H9 (cell line): ENCODE results near the gene PARD3. TPM values are rescaled to one million over a fixed set of nuclear protein-coding genes. Genes with fewer than 3 reads are reported as not detected.
A peak's percentile ranks its signal among the peaks of the same experiment; 100 is the strongest.
"Not testable (repeated sequence)": the region's sequence is repeated elsewhere in the genome, so short reads cannot be mapped to it uniquely, and the experiment has no call there.

Experiments used
- DNase-seq: peaks from one replicate; pipeline ENCODE4 v3.0.0-alpha.2; 2017
- H2AFZ ChIP-seq: one replicate; pipeline ENCODE4 v1.6.1; 2013; ENCODE audit warnings: mild to moderate bottlenecking, low read length, control low read depth, moderate library complexity
- H2AK5ac ChIP-seq: 2 replicates; pipeline ENCODE4 v1.6.1; 2013; ENCODE audit warnings: low read length, control low read depth, mixed read lengths; ENCODE audit not compliant: insufficient read length
- H2BK120ac ChIP-seq: one replicate; pipeline ENCODE4 v1.6.1; 2013; ENCODE audit warnings: low read depth, mild to moderate bottlenecking, low read length, control low read depth, inconsistent platforms; ENCODE audit not compliant: poor library complexity, severe bottlenecking
- H2BK12ac ChIP-seq: 2 replicates; pipeline ENCODE4 v1.6.1; 2013; ENCODE audit warnings: low read length, control low read depth, mixed read lengths, low read depth; ENCODE audit not compliant: insufficient read length
- H2BK15ac ChIP-seq: 2 replicates; pipeline ENCODE4 v1.6.1; 2013; ENCODE audit warnings: low read depth, low read length, control low read depth
- H2BK20ac ChIP-seq: one replicate; pipeline ENCODE4 v1.6.1; 2013; ENCODE audit warnings: low read depth, mild to moderate bottlenecking, low read length, control low read depth, inconsistent platforms; ENCODE audit not compliant: poor library complexity, severe bottlenecking
- H2BK5ac ChIP-seq: 2 replicates; pipeline ENCODE4 v1.6.1; 2013; ENCODE audit warnings: low read length, control low read depth, mixed read lengths; ENCODE audit not compliant: insufficient read length
- H3K14ac ChIP-seq: 2 replicates; pipeline ENCODE4 v1.6.1; 2013; ENCODE audit warnings: low read length, control low read depth; ENCODE audit not compliant: insufficient read depth
- H3K18ac ChIP-seq: 2 replicates; pipeline ENCODE4 v1.6.1; 2013; ENCODE audit warnings: low read depth, mild to moderate bottlenecking, mixed read lengths, low read length, control low read depth; ENCODE audit not compliant: insufficient read length
- H3K23ac ChIP-seq: 2 replicates; pipeline ENCODE4 v1.6.1; 2013; ENCODE audit warnings: low read length, control low read depth, mixed read lengths, low read depth; ENCODE audit not compliant: insufficient read length
- H3K23me2 ChIP-seq: 2 replicates; pipeline ENCODE4 v1.6.1; 2013; ENCODE audit warnings: low read depth, mild to moderate bottlenecking, mixed read lengths, low read length, control low read depth; ENCODE audit not compliant: insufficient read length, poor library complexity, severe bottlenecking
- H3K27ac ChIP-seq: 2 replicates; pipeline ENCODE4 v1.5.1; 2013; ENCODE audit warnings: low read length, control low read depth, mixed read lengths, low read depth; ENCODE audit not compliant: insufficient read length
- H3K27me3 ChIP-seq: 2 replicates; pipeline ENCODE4 v1.6.1; 2013; ENCODE audit warnings: low read length, control low read depth, inconsistent platforms; ENCODE audit not compliant: insufficient read depth
- H3K4ac ChIP-seq: 2 replicates; pipeline ENCODE4 v1.6.1; 2013; ENCODE audit warnings: low read depth, mild to moderate bottlenecking, control low read depth, inconsistent platforms, low read length, moderate library complexity
- H3K4me1 ChIP-seq: 2 replicates; pipeline ENCODE4 v1.6.1; 2013; ENCODE audit warnings: low read length, control low read depth, inconsistent platforms; ENCODE audit not compliant: insufficient read depth
- H3K4me2 ChIP-seq: 2 replicates; pipeline ENCODE4 v1.6.1; 2013; ENCODE audit warnings: low read length, control low read depth, mixed read lengths; ENCODE audit not compliant: insufficient read length, insufficient read depth
- H3K56ac ChIP-seq: 2 replicates; pipeline ENCODE4 v1.6.1; 2013; ENCODE audit warnings: low read depth, mild to moderate bottlenecking, mixed read lengths, low read length, control low read depth; ENCODE audit not compliant: insufficient read length
- H3K79me1 ChIP-seq: 2 replicates; pipeline ENCODE4 v1.6.1; 2013; ENCODE audit warnings: low read depth, mild to moderate bottlenecking, moderate library complexity, low read length, control low read depth, inconsistent platforms; ENCODE audit not compliant: insufficient read depth, poor library complexity, severe bottlenecking
- H3K79me2 ChIP-seq: 2 replicates; pipeline ENCODE4 v1.6.1; 2013; ENCODE audit warnings: low read length, control low read depth, inconsistent platforms; ENCODE audit not compliant: insufficient read depth
- H3K9ac ChIP-seq: 2 replicates; pipeline ENCODE4 v1.6.1; 2013; ENCODE audit warnings: low read length, control low read depth, mixed read lengths; ENCODE audit not compliant: insufficient read length; ENCODE audit errors: extremely low read depth
- H3K9me3 ChIP-seq: one replicate; pipeline ENCODE4 v1.6.1; 2013; ENCODE audit warnings: low read depth, low read length, inconsistent platforms; ENCODE audit not compliant: control insufficient read depth
- H3T11ph ChIP-seq: one replicate; pipeline ENCODE4 v1.6.1; 2013; ENCODE audit warnings: mild to moderate bottlenecking, low read length, control low read depth, inconsistent platforms
- H4K20me1 ChIP-seq: one replicate; pipeline ENCODE4 v1.6.1; 2013; ENCODE audit not compliant: control insufficient read depth, insufficient read length, insufficient read depth
- H4K5ac ChIP-seq: 2 replicates; pipeline ENCODE4 v1.6.1; 2013; ENCODE audit warnings: low read depth, mild to moderate bottlenecking, mixed read lengths, low read length, control low read depth; ENCODE audit not compliant: insufficient read length
- H4K8ac ChIP-seq: replicated peaks from 2 replicates; pipeline ENCODE4 v1.6.1; 2013; ENCODE audit warnings: low read length, control low read depth, mixed read lengths, low read depth; ENCODE audit not compliant: insufficient read length
- H4K91ac ChIP-seq: 2 replicates; pipeline ENCODE4 v1.6.1; 2013; ENCODE audit warnings: low read depth, mild to moderate bottlenecking, moderate library complexity, mixed read lengths, low read length, control low read depth; ENCODE audit not compliant: insufficient read length
- H3K27ac Mint-ChIP-seq, 3 experiments: 2 replicates in 2 of 3; 3 replicates in 1 of 3; pipeline ENCODE4 v1.8.0; 2020 to 2021; ENCODE audit warnings: mixed read lengths in 3 of 3, mild to moderate bottlenecking in 1 of 3, moderate library complexity in 1 of 3
- H3K27me3 Mint-ChIP-seq: 2 replicates; pipeline ENCODE4 v1.8.0; 2021; ENCODE audit warnings: low read depth, mild to moderate bottlenecking, moderate library complexity, mixed read lengths
- H3K36me3 Mint-ChIP-seq, 3 experiments: 2 replicates in 2 of 3; 3 replicates in 1 of 3; pipeline ENCODE4 v1.8.0; 2020 to 2021; ENCODE audit warnings: low read depth in 3 of 3, mixed read lengths in 3 of 3; ENCODE audit not compliant: insufficient read depth in 1 of 3
- H3K4me1 Mint-ChIP-seq, 2 experiments: 2 replicates each; pipeline ENCODE4 v1.8.0; 2020; ENCODE audit warnings: mixed read lengths in 2 of 2
- H3K4me3 Mint-ChIP-seq, 2 experiments: 2 replicates in 1 of 2; 3 replicates in 1 of 2; pipeline ENCODE4 v1.8.0; 2020 to 2021; ENCODE audit warnings: mild to moderate bottlenecking in 2 of 2, mixed read lengths in 2 of 2, moderate library complexity in 1 of 2
- H3K9me3 Mint-ChIP-seq, 2 experiments: 2 replicates in 1 of 2; 3 replicates in 1 of 2; pipeline ENCODE4 v1.8.0; 2020; ENCODE audit warnings: mild to moderate bottlenecking in 2 of 2, mixed read lengths in 2 of 2, moderate library complexity in 1 of 2
- whole genome bisulfite sequencing: extraction: QIAGEN DNeasy Blood & Tissue Kit; methylation state at CpG from one replicate; pipeline ENCODE4 v1.1.7; 2013; ENCODE audit warnings: missing lambda C conversion rate, low lambda C conversion rate, mixed read lengths; ENCODE audit not compliant: insufficient read length; ENCODE audit errors: extremely low coverage; 5-methylcytosine and 5-hydroxymethylcytosine counted together
- total RNA-seq: library from RNA; stranded (reverse); gene quantifications from 2 replicates; pipeline ENCODE4 v1.2.1, GENCODE V29; 2021

PARD3 gene
- total RNA-seq, 1 experiment from 2014 or later = 44.7 TPM

DNA sequence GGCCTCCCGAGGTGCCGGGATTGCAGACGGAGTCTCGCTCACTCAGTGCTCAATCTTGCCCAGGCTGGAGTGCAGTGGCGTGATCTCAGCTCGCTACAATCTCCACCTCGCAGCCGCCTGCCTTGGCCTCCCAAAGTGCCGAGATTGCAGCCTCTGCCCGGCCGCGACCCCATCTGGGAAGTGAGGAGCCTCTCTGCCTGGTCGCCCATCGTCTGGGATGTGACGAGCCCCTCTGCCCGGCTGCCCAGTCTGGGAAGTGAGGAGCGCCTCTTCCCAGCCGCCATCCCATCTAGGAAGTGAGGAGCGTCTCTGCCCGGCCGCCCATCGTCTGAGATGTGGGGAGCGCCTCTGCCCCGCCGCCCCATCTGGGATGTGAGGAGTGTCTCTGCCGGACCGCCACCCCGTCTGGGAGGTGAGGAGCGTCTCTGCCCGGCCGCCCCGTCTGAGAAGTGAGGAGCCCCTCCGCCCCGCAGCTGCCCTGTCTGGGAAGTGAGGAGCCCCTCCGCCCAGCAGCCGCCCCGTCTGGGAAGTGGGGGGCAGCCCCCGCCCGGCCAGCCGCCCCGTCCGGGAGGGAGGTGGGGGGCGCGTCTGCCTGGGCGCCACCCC, 462.4 kb downstream of the PARD3 start:
- H2AFZ ChIP-seq, H3K23me2 ChIP-seq, H3K18ac ChIP-seq, H2BK12ac ChIP-seq, H4K5ac ChIP-seq, H3K14ac ChIP-seq, H2BK5ac ChIP-seq, H3K4ac ChIP-seq, H3K27ac ChIP-seq, H2BK20ac ChIP-seq, H3K27me3 Mint-ChIP-seq, H2BK120ac ChIP-seq, H3T11ph ChIP-seq, H4K91ac ChIP-seq, H3K56ac ChIP-seq, H3K79me2 ChIP-seq, DNase-seq, H3K27me3 ChIP-seq, H4K20me1 ChIP-seq, H3K4me2 ChIP-seq, H2BK15ac ChIP-seq, H3K4me1 ChIP-seq, H3K79me1 ChIP-seq, H3K9me3 Mint-ChIP-seq, H3K9ac ChIP-seq, H3K4me1 Mint-ChIP-seq, H3K4me3 Mint-ChIP-seq, H4K8ac ChIP-seq, H3K23ac ChIP-seq, H2AK5ac ChIP-seq, H3K9me3 ChIP-seq: not testable (repeated sequence)
- Mint-ChIP-seq H3K27ac (0 out of 7 replicates have a peak overlapping the region, but pooled peaks of 1 of the 3 experiments have one; percentile 14), H3K36me3 (peaks cover 36 to 43% (median 38%) of the 10 kb centered on the region in 3 experiments)
- WGBS = no CpG with 5 or more reads among the region's 45 CpGs
